ACC112 (cell line): ENCODE results near the gene PGM2L1.

ENCODE experiments used
- H2AFZ ChIP-seq: fragments of 200-600 bp; sonication (generic); one replicate; pipeline ENCODE4 v1.6.0; 2017; ENCODE audit warnings: antibody characterized with exemption, low read length; ENCODE audit not compliant: unreplicated experiment
- H3K27ac ChIP-seq: fragments of 200-600 bp; sonication (generic); 2 replicates; pipeline ENCODE4 v1.5.1; 2014; ENCODE audit warnings: low read depth, mild to moderate bottlenecking, antibody characterized with exemption, low read length, moderate library complexity
- H3K27me3 ChIP-seq: fragments of 200-600 bp; sonication (generic); 2 replicates; pipeline ENCODE4 v1.6.1; 2014; ENCODE audit warnings: mild to moderate bottlenecking, antibody characterized with exemption, low read length, moderate library complexity, mixed read lengths; ENCODE audit not compliant: insufficient read depth
- H3K36me3 ChIP-seq: fragments of 200-600 bp; sonication (generic); 2 replicates; pipeline ENCODE4 v1.6.1; 2016; ENCODE audit warnings: mild to moderate bottlenecking, antibody characterized with exemption, low read length, moderate library complexity, mixed read lengths; ENCODE audit not compliant: insufficient read depth
- H3K4me1 ChIP-seq: fragments of 200-600 bp; sonication (generic); one replicate; pipeline ENCODE4 v1.6.1; 2016; ENCODE audit warnings: low read length, mixed read lengths; ENCODE audit not compliant: insufficient read depth, unreplicated experiment, control insufficient read depth
- H3K4me3 ChIP-seq: fragments of 200-600 bp; sonication (generic); 2 replicates; pipeline ENCODE4 v1.5.1; 2014; ENCODE audit warnings: mild to moderate bottlenecking, low read depth, low read length
- H3K79me2 ChIP-seq: fragments of 200-600 bp; sonication (generic); one replicate; pipeline ENCODE4 v1.6.0; 2016; ENCODE audit warnings: low read length; ENCODE audit not compliant: control insufficient read depth, unreplicated experiment, insufficient read depth

Gene PGM2L1

DNA sequence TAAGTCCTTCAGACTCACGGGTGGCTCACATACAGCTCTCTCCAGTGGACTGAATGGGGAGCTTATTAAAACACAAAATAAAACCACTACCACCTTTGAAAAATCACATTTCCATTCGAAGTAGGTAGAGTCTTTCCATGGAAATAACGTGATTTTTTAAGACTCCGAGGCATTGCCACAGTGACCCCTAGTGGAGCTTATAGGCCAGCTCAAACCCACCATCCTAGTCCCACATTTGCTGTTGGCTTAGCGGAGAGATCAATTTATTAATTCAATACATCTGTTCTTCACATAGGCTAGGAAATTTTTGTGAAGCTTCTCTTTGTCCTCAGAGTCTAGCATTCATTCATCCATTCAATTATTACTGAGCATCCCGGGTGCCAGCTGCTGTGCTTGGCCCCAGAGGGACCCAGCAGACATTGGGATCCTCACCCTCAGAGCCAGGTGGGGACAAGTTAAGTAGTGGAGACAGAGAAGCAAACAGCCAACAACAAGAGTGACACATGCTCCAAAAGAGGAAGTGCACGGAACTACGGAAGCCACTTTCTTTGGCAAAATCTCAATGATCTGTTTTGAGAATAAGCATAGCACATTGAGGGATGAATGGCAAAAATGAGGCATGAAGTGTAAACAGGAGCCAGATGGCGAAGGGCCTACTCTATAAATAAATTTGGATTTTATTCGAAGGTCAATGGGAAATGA, 76.6 kb downstream of the PGM2L1 start:
- peak overlapping the region; percentile 70 for H2AFZ ChIP-seq
- peak overlapping the region; percentile 59 for H3K27ac ChIP-seq
- peaks cover 46% of the 10 kb centered on the region for H3K4me1 ChIP-seq
- H3K79me2 ChIP-seq: no peaks in the 10 kb centered on the region
- 0 out of 2 replicates have a peak overlapping the region, but pooled peaks have one; percentile 4 for H3K4me3 ChIP-seq
- H3K27me3 ChIP-seq: no peaks in the 10 kb centered on the region
- H3K36me3 ChIP-seq: 0 out of 2 replicates have a peak, but pooled peaks cover 2% of the 10 kb centered on the region

DNA sequence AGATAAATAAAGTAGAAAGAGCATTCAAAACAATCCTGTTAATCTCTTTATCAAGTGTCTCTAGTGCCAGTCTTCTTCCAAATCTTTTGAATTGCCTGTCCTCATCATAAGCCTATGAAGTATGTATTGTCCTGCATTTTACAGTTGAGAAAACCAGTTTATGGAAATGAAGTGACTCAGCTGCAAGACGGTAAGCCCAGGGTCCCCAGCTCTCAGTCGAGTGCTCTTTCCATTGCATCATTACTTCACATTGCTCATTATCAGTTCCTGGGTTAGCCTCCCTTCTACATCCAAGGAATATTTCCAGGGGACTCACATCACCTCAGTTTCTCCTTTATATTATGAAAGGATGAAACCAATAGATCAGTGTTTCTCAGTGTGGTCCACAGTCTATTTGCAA, 77.7 kb downstream of the PGM2L1 start:
- Histone ChIP-seq H3K27ac (peak overlapping the region; percentile 59), H3K27me3 (no peaks in the 10 kb centered on the region), H3K4me3 (no peak overlapping the region), H3K4me1 (peaks cover 41% of the 10 kb centered on the region), H3K36me3 (0 out of 2 replicates have a peak, but pooled peaks cover 6% of the 10 kb centered on the region), H3K79me2 (no peaks in the 10 kb centered on the region), H2AFZ (no peak overlapping the region)

DNA sequence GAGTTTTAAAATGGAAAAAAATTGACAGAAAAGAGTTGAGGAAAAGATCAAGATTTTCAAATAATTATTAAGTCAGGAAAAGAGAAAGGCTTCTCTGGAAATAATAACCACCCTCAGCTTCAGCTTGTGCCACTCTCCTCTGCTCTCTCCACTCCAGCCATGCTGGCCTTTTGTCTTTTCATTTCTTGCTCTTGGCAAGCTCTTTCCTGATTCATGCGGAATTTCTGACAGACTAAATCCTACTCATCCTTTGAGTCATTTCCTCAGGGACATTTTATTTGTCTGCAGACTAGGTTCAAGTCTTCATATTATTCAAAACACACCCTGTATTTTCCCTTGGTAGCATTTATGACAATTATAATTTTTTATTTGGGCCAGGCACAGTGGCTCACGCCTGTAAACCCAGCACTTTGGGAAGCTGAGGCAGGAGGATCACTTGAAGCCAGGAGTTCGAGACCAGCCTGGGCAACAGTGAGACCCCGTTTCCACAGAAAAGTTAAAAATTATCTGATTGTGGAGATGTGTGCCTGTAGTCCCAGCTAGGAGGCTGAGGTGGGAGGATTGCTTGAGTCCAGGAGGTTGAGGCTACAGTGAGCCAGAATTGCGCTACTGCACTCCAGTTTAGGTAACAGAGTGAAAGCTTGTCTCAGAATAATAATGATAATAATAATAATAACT, 79.0 kb downstream of the PGM2L1 start:
- Histone ChIP-seq H3K4me1 (peaks cover 38% of the 10 kb centered on the region), H3K27me3 (no peaks in the 10 kb centered on the region), H3K79me2 (no peaks in the 10 kb centered on the region), H2AFZ (no peak overlapping the region), H3K4me3 (0 out of 2 replicates have a peak overlapping the region, but pooled peaks have one; percentile 12), H3K27ac (peak overlapping the region; percentile 97), H3K36me3 (0 out of 2 replicates have a peak, but pooled peaks cover 6% of the 10 kb centered on the region)

DNA sequence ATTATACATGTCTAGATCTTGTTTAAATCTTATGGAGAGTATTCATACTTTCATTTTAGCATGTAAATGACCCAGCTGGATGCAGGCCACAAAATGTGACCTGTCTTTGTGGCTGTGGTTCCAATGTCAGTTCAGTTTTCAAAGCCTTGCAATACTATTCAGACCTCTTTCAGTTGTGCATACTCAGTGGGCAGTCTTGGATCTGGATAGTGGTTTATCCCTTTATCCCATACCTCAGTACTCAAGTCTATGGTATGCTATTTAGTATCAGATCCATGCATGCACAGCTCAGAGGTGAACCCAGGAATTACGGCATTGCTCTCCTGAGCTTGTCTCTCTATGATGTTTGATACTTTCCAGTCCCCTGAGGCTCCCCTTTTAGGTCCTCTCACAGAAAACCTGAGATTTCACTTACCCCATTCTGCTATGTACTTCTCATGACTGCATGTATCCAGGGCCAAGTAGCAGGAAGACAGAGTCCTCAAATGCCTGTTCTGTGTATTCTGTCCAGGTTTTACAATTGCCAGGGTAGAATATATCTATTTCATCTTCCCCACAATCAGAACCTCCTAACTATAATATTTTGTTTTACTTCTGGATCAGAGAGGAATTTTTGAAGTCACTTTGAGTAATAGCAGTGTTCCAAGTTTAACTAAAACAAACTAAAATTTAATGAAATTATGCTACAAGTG, 79.8 kb downstream of the PGM2L1 start:
- H3K4me1 ChIP-seq: peaks cover 38% of the 10 kb centered on the region
- H3K79me2 ChIP-seq: no peaks in the 10 kb centered on the region
- no peak overlapping the region; the same call in 1 of the 2 replicates for H3K4me3 ChIP-seq
- 0 out of 2 replicates have a peak, but pooled peaks cover 6% of the 10 kb centered on the region for H3K36me3 ChIP-seq
- peak overlapping the region; percentile 16 for H2AFZ ChIP-seq
- no peaks in the 10 kb centered on the region for H3K27me3 ChIP-seq
- H3K27ac ChIP-seq: peak overlapping the region; percentile 97

DNA sequence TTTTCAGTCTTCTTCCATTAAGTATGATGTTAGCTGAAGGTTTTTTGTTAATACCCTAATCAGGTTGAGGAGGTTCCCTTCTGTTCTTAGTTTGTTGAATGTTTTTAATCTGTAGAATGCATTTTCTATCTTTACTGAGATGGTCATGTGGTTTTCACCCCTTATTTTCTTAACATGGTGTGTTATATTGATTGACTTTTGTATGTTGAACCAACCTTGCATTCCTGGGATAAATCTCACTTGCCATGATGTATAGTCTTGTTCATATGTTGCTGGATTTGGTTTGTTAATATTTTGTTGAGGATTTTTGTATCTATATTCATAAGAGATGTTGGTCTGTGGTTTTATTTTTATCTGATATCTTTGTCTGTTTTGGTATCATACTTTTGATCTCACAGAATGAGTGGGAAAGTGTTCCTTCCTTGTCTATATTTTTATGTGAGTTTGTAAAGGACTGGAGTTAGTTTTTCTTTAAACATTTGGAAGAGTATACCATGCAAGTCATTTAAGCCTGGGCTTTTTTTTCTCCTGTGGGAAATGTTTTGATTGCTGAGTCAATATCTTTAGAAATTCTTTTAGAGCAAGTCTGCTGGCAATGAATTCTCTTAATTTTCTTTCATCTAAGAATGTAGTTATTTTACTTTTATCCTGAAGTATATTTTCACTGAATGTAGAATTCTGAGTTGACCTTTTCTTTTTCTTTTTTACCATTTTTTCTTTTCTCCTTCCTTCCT, 81.3 kb downstream of the PGM2L1 start:
- Histone ChIP-seq H3K36me3 (0 out of 2 replicates have a peak, but pooled peaks cover 6% of the 10 kb centered on the region), H3K27me3 (no peaks in the 10 kb centered on the region), H2AFZ (no peak overlapping the region), H3K79me2 (no peaks in the 10 kb centered on the region), H3K4me3 (no peak overlapping the region), H3K4me1 (peaks cover 32% of the 10 kb centered on the region), H3K27ac (peak overlapping the region; percentile 97)

DNA sequence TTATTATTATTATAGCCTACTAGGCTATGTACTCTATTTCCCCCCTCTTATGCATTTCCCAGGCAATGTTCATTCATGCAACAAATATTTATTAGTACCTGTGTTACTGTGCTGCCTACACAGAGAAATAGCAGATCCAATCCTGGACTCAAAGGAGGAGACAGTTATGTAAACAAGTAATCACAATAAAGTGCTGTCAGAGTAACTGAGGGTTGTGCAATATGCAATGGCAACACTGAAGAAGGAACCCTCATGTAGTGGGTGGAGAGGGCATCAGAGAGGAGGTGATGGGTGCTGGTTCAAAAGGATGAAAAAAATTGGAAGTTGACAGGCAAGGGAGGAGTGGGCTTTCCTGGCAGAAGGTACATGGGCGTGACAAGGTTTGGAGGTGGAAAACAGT, 85.9 kb downstream of the PGM2L1 start:
- H3K27ac ChIP-seq: no peak overlapping the region
- H2AFZ ChIP-seq: no peak overlapping the region
- H3K79me2 ChIP-seq: no peaks in the 10 kb centered on the region
- H3K27me3 ChIP-seq: no peaks in the 10 kb centered on the region
- no peak overlapping the region for H3K4me3 ChIP-seq
- peaks cover 16% of the 10 kb centered on the region for H3K4me1 ChIP-seq
- H3K36me3 ChIP-seq: 0 out of 2 replicates have a peak, but pooled peaks cover 6% of the 10 kb centered on the region

DNA sequence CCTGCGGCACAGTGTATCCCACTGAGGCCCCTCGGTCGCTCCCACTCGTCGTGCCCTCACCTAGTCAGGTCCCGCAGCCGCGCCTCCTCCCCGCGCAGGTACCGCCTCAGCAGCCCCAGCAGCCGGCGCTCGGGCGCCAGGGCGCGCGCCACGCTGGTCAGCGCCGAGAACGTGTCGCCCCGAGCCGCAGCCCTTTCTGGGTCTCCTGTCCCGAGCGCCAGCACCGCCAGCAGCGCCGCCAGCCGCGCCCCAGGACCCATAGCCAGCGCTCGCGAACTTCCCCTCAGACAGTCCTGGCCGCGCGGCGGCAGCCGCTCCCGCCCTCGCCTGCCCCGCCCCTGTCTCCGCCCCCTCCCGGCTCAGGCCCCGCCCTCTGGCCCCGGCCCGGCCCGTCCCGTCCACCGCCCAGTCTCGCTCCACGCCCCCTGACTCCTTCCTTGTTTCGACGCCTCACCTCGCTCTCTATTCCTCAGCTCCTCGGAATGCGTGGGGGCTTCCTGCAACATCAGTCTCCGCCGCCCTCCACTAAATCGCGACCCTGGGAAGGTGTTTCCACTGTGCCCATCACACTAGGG, 86.8 kb downstream of the PGM2L1 start, which contains the start of gene P4HA3:
P4HA3 (minus strand) TSS at position 289 of the 575 bp plus-strand sequence; CDS start at position 260, 29 bp downstream.
- Histone ChIP-seq H3K27ac (no peak within 1 kb of the TSS), H3K4me3 (peak within 1 kb of the TSS; percentile 80), H3K27me3 (no peaks in the 10 kb centered on the region), H3K36me3 (0 out of 2 replicates have a peak, but pooled peaks cover 2% of the 10 kb centered on the region), H3K79me2 (no peaks in the 10 kb centered on the region), H2AFZ (peak within 1 kb of the TSS; percentile 54), H3K4me1 (peaks cover 23% of the 10 kb centered on the region)

DNA sequence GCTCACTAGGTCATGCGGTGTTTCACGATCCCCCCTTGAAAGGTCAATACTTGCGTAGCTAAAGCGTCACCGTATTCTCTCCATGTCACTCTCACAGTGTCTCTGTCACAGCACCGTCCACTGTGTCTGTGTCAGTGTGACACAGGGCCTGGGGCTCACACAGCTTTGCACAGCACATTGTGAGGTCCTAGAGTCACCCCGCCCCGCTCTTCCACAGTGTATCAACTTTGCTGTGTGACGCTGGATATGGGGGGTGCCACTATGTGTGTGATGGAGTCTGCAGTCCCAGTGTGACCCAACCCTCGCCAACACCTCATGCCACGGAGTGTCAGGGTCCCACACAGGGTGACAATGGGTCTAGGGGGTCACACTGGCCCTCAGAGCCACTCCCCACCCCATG, 87.4 kb downstream of the PGM2L1 start:
- no peaks in the 10 kb centered on the region for H3K27me3 ChIP-seq
- no peak overlapping the region for H3K27ac ChIP-seq
- H3K36me3 ChIP-seq: no peaks in the 10 kb centered on the region
- H3K79me2 ChIP-seq: no peaks in the 10 kb centered on the region
- H3K4me3 ChIP-seq: peak overlapping the region; percentile 80
- peaks cover 24% of the 10 kb centered on the region for H3K4me1 ChIP-seq
- H2AFZ ChIP-seq: peak overlapping the region; percentile 24

DNA sequence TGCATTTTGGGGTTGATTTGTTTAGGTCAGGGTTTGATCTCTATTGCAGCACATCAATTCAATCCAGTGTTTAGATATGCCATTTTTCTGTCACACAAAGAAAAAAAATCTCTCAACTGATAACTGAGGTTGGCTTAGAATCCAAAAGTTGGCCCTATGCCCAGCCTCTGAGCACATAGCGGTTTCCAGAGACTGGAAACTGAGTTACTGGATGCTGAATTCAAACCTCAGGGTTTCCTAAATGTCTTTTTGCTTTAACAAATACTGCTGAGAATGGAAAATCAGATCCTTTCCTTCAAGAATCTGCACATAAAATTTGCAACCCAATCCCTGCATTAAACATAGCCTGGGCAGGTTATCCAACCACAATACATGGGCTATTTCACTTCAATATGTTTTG, 90.8 kb downstream of the PGM2L1 start:
- Histone ChIP-seq H3K27ac (no peak overlapping the region), H3K4me1 (peaks cover 24% of the 10 kb centered on the region), H3K79me2 (no peaks in the 10 kb centered on the region), H3K36me3 (no peaks in the 10 kb centered on the region), H3K27me3 (no peaks in the 10 kb centered on the region), H3K4me3 (no peak overlapping the region), H2AFZ (no peak overlapping the region)
